ENCODE data around the gene PURB. TPM values are rescaled to one million over a fixed set of nuclear protein-coding genes. Genes with fewer than 3 reads are reported as not detected.
"Not testable (repeated sequence)": the region's sequence is repeated elsewhere in the genome, so short reads cannot be mapped to it uniquely, and the experiment has no call there.

The PURB gene
- polyA plus RNA-seq, 1 donor: 35.3 TPM

- no peak for DNase-seq
These were observed 35.3 kb downstream of the PURB start for GRCh38 chr7:44849885-44850544.

GRCh38 chr7:44849259-44849884 lies 36.0 kb downstream of the PURB start:
- DNase-seq: no peak

GRCh38 chr7:44847920-44848634 lies 37.3 kb downstream of the PURB start, which contains the start of gene H2AZ2:
Gene H2AZ2, minus strand, starts transcription at chr7:44848087. Its CDS starts 116 bp downstream, at chr7:44847971.
- peak; percentile 100 for DNase-seq

GRCh38 chr7:44847509-44847919 lies 37.8 kb downstream of the PURB start:
- DNase-seq: peak; percentile 94

- no peak for DNase-seq
These were observed 38.4 kb downstream of the PURB start for GRCh38 chr7:44846816-44847508.

GRCh38 chr7:44846390-44846789 lies 38.9 kb downstream of the PURB start:
- DNase-seq: not testable (repeated sequence)

- DNase-seq: no peak
These were observed 39.9 kb downstream of the PURB start for GRCh38 chr7:44845451-44845850.

- not testable (repeated sequence) for DNase-seq
These were observed 41.9 kb downstream of the PURB start for GRCh38 chr7:44843440-44843839.

- not testable (repeated sequence) for DNase-seq
These were observed 42.7 kb downstream of the PURB start for GRCh38 chr7:44842675-44843074.

- DNase-seq: no peak
These were observed 46.6 kb downstream of the PURB start for GRCh38 chr7:44838751-44839150.

GRCh38 chr7:44827567-44827966 lies 57.8 kb downstream of the PURB start:
- DNase-seq: no peak

Other genes starting within 250 kb of the PURB start
- 44.4 TPM for gene ZMIZ2, start 136.7 kb downstream of the PURB start, polyA plus RNA-seq (ENCODE audit: insufficient read length)
- gene PPIA, start 88.8 kb downstream of the PURB start, polyA plus RNA-seq (ENCODE audit: insufficient read length): 647 TPM
- gene H2AZ2, start 37.4 kb downstream of the PURB start, polyA plus RNA-seq (ENCODE audit: insufficient read length): 132 TPM
- gene MYO1G, start 93.5 kb upstream of the PURB start, polyA plus RNA-seq (ENCODE audit: insufficient read length): 0.59 TPM
- 41.4 TPM for gene CCM2, start 114.7 kb upstream of the PURB start, polyA plus RNA-seq (ENCODE audit: insufficient read length)
- gene NACAD, start 203.4 kb upstream of the PURB start, polyA plus RNA-seq (ENCODE audit: insufficient read length): 4.5 TPM
- 37.6 TPM for gene TBRG4, start 226.2 kb upstream of the PURB start, polyA plus RNA-seq (ENCODE audit: insufficient read length)

Measured in hindlimb muscle (tissue), 1 donor.